ENCODE results near the gene RPUSD1. TPM values are rescaled to one million over a fixed set of nuclear protein-coding genes. Genes with fewer than 3 reads are reported as not detected.

The RPUSD1 gene
- polyA plus RNA-seq, 1 donor (not counting 4 experiments of a cell fraction or from before 2014, with no cell fraction given): 11.9 TPM

- no peak overlapping the region for H3K27ac ChIP-seq (ENCODE audit: control insufficient read depth, insufficient read depth, low read length)
- H3K4me2 ChIP-seq (ENCODE audit: control insufficient read depth, extremely low read depth, insufficient read depth, low read depth, low read length): no peak overlapping the region
- no peak overlapping the region for H2AFZ ChIP-seq (ENCODE audit: control insufficient read depth, low read length)
- TF ChIP-seq EZH2 (IDR thresholded peaks at IDR 0.05; ENCODE audit: low read length) (no peak), CTCF (optimal IDR thresholded peaks at IDR 0.05 in 1 of 3, IDR thresholded peaks at IDR 0.05 in 1 of 3, conservative IDR thresholded peaks at IDR 0.05 in 1 of 3; ENCODE audit: extremely low read depth in 1 of 3, insufficient read depth in 2 of 3, low read length in 3 of 3) (no peak)
- dilution Hi-C loops (cut with MboI; ENCODE audit: extremely low pct_ligation_motif_present, low sequenced_read_pairs): no loop called here
- no peaks in the 10 kb centered on the region for H3K36me3 ChIP-seq (ENCODE audit: control insufficient read depth in 2 of 2, extremely low read depth in 1 of 2, insufficient read depth in 2 of 2, low read length in 2 of 2)
- no peaks in the 10 kb centered on the region for H3K9me1 ChIP-seq (ENCODE audit: control insufficient read depth, extremely low read depth, insufficient read depth, low read length)
- no peaks in the 10 kb centered on the region for H3K27me3 ChIP-seq (ENCODE audit: control insufficient read depth, extremely low read depth, insufficient read depth, low read length)
- H3K9me3 ChIP-seq (ENCODE audit: control insufficient read depth, low read depth, low read length): no peaks in the 10 kb centered on the region
- no peaks in the 10 kb centered on the region for H3K79me2 ChIP-seq (ENCODE audit: control insufficient read depth, insufficient read depth, low read length)
- H3K4me1 ChIP-seq (ENCODE audit: control insufficient read depth, extremely low read depth, insufficient read depth, low read length): peaks cover 6% of the 10 kb centered on the region
- H3K9ac ChIP-seq (ENCODE audit: control insufficient read depth, extremely low read depth, insufficient read depth, low read length): no peak overlapping the region
- FAIRE-seq (no peak), DNase-seq (ENCODE audit: low read depth, low spot score) (no peak)
- no peak overlapping the region for H3K4me3 ChIP-seq (ENCODE audit: control insufficient read depth in 2 of 3, extremely low read depth in 1 of 3, insufficient read depth in 2 of 3, low read depth in 1 of 3, low read length in 3 of 3)
- H4K20me1 ChIP-seq (ENCODE audit: control insufficient read depth, extremely low read depth, insufficient read depth, low read length): no peaks in the 10 kb centered on the region
Observed at GRCh38 chr16:775236-775796, 12.9 kb downstream of the RPUSD1 start.

- Histone ChIP-seq H3K9ac (ENCODE audit: control insufficient read depth, extremely low read depth, insufficient read depth, low read length) (no peak overlapping the region), H3K79me2 (ENCODE audit: control insufficient read depth, insufficient read depth, low read length) (no peaks in the 10 kb centered on the region), H2AFZ (ENCODE audit: control insufficient read depth, low read length) (no peak overlapping the region), H3K27ac (ENCODE audit: control insufficient read depth, insufficient read depth, low read length) (no peak overlapping the region), H3K27me3 (ENCODE audit: control insufficient read depth, extremely low read depth, insufficient read depth, low read length) (no peaks in the 10 kb centered on the region), H3K4me2 (ENCODE audit: control insufficient read depth, extremely low read depth, insufficient read depth, low read depth, low read length) (no peak overlapping the region), H3K4me3 (ENCODE audit: control insufficient read depth in 2 of 3, extremely low read depth in 1 of 3, insufficient read depth in 2 of 3, low read depth in 1 of 3, low read length in 3 of 3) (no peak overlapping the region), H3K9me3 (ENCODE audit: control insufficient read depth, low read depth, low read length) (no peaks in the 10 kb centered on the region), H3K36me3 (ENCODE audit: control insufficient read depth in 2 of 2, extremely low read depth in 1 of 2, insufficient read depth in 2 of 2, low read length in 2 of 2) (no peaks in the 10 kb centered on the region), H4K20me1 (ENCODE audit: control insufficient read depth, extremely low read depth, insufficient read depth, low read length) (no peaks in the 10 kb centered on the region), H3K9me1 (ENCODE audit: control insufficient read depth, extremely low read depth, insufficient read depth, low read length) (no peaks in the 10 kb centered on the region), H3K4me1 (ENCODE audit: control insufficient read depth, extremely low read depth, insufficient read depth, low read length) (peaks cover 6% of the 10 kb centered on the region)
- TF ChIP-seq EZH2 (IDR thresholded peaks at IDR 0.05; ENCODE audit: low read length) (no peak), CTCF (optimal IDR thresholded peaks at IDR 0.05 in 1 of 3, IDR thresholded peaks at IDR 0.05 in 1 of 3, conservative IDR thresholded peaks at IDR 0.05 in 1 of 3; ENCODE audit: extremely low read depth in 1 of 3, insufficient read depth in 2 of 3, low read length in 3 of 3) (no peak)
- no peak for FAIRE-seq
- DNase-seq (ENCODE audit: low read depth, low spot score): no peak
- dilution Hi-C loops (cut with MboI; ENCODE audit: extremely low pct_ligation_motif_present, low sequenced_read_pairs): no loop called here
Observed at GRCh38 chr16:774086-775001, 13.8 kb downstream of the RPUSD1 start.

All from keratinocyte (primary cell).